Measurements from ENCODE around the gene ASTN2. TPM values are rescaled to one million over a fixed set of nuclear protein-coding genes. Genes with fewer than 3 reads are reported as not detected.

The ASTN2 gene
- total and polyA plus RNA-seq, 4 donors = 0.57 to 2.9 (median 1.4) TPM

DNA sequence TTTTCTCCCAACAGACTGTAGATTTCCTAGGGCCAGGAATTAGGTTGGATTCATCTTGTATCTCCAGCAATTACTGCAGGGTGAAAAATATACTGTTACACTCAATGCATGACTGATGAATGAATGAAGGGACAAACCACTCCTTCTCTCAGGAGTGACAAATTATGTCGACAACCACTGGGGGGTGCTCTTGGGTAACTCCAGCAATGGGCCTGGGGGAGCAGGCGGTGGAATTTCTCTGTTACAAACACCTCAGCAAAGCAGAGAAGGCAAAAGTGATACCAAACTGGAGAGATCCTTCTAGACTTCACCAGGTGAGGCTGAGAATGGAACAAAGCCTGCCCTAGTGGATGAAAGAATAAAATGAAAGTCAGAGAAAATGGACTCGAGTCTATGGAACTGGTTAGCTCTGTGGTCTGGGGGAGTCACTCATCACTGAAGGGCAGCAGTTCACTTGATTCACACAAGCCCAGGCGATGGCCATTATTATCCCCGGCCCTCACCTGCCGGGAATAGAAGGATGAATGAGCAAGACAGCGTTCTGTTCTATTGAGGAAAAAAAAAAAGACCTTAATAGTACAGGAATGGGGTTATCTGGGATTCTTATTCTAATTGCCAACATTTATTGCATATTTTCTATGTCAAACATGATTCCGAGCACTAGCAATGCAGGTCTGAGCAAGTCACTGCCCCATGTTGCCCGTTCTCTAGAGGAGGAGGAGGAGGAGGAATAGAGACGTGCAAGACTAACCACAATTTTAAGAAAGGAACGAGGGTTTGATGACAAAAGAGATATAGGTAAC is 341.1 kb downstream of the ASTN2 start:
- Histone ChIP-seq H3K9me3 (ENCODE audit: control insufficient read depth in 4 of 4, low read length in 3 of 4) (no peaks in the 10 kb centered on the region), H3K36me3 (ENCODE audit: control insufficient read depth in 4 of 4, insufficient read depth in 3 of 4, low read depth in 1 of 4, low read length in 3 of 4) (no peaks in the 10 kb centered on the region), H3K4me1 (ENCODE audit: control insufficient read depth in 4 of 4, insufficient read depth in 4 of 4, low read length in 3 of 4) (no peaks in the 10 kb centered on the region), H3K27ac (ENCODE audit: low read depth in 1 of 2, low read length in 2 of 2) (no peak overlapping the region), H3K4me3 (ENCODE audit: low read depth in 1 of 3, low read length in 3 of 3) (no peak overlapping the region), H3K9ac (ENCODE audit: low read depth in 1 of 2, low read length in 2 of 2) (no peak overlapping the region), H3K27me3 (ENCODE audit: control insufficient read depth in 4 of 4, insufficient read depth in 4 of 4, low read length in 3 of 4) (no peaks in the 10 kb centered on the region)
- TF ChIP-seq RAD21 (IDR thresholded peaks at IDR 0.05) (peak in 1 of 2 donors; percentile 56), NR2F2 (IDR thresholded peaks at IDR 0.05) (no peak)
- TF ChIP-seq, protein P1, sequence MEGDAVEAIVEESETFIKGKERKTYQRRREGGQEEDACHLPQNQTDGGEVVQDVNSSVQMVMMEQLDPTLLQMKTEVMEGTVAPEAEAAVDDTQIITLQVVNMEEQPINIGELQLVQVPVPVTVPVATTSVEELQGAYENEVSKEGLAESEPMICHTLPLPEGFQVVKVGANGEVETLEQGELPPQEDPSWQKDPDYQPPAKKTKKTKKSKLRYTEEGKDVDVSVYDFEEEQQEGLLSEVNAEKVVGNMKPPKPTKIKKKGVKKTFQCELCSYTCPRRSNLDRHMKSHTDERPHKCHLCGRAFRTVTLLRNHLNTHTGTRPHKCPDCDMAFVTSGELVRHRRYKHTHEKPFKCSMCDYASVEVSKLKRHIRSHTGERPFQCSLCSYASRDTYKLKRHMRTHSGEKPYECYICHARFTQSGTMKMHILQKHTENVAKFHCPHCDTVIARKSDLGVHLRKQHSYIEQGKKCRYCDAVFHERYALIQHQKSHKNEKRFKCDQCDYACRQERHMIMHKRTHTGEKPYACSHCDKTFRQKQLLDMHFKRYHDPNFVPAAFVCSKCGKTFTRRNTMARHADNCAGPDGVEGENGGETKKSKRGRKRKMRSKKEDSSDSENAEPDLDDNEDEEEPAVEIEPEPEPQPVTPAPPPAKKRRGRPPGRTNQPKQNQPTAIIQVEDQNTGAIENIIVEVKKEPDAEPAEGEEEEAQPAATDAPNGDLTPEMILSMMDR (IDR thresholded peaks at IDR 0.05; ENCODE audit: low read depth, low read length, missing input control) = peak; percentile 5
- no peak for DNase-seq (ENCODE audit: low spot score)
- 61% methylated on average over 11 of the region's 11 CpGs for WGBS

DNA sequence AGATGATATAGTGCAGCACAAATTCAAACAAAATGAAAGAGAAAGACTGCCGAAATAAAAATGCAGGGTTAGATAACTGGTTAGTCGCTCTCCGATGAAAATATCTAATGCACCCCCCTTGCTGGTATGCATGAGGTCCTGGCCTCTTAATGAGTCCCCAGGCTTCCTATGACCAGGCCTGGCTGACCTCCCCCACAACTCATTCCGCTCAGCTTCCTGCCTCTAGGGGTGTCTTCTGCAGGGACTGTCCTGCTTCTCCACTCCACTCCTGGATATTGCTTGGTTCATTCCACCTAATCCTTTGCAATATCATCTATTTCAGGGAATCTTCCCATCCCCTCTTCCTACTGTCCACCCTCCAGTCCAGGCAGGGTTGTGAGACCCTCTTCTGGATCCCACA is 341.8 kb downstream of the ASTN2 start:
- no peaks in the 10 kb centered on the region for H3K36me3 ChIP-seq (ENCODE audit: control insufficient read depth in 4 of 4, insufficient read depth in 3 of 4, low read depth in 1 of 4, low read length in 3 of 4)
- no peak for TF ChIP-seq FOXA1 (IDR thresholded peaks at IDR 0.05)
- TF ChIP-seq, protein P2, sequence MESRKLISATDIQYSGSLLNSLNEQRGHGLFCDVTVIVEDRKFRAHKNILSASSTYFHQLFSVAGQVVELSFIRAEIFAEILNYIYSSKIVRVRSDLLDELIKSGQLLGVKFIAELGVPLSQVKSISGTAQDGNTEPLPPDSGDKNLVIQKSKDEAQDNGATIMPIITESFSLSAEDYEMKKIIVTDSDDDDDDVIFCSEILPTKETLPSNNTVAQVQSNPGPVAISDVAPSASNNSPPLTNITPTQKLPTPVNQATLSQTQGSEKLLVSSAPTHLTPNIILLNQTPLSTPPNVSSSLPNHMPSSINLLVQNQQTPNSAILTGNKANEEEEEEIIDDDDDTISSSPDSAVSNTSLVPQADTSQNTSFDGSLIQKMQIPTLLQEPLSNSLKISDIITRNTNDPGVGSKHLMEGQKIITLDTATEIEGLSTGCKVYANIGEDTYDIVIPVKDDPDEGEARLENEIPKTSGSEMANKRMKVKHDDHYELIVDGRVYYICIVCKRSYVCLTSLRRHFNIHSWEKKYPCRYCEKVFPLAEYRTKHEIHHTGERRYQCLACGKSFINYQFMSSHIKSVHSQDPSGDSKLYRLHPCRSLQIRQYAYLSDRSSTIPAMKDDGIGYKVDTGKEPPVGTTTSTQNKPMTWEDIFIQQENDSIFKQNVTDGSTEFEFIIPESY (IDR thresholded peaks at IDR 0.05) = no peak
- no peak for TF ChIP-seq GABPA (IDR thresholded peaks at IDR 0.05 in 1 of 2, conservative IDR thresholded peaks at IDR 0.05 in 1 of 2)
- TF ChIP-seq, protein P3, sequence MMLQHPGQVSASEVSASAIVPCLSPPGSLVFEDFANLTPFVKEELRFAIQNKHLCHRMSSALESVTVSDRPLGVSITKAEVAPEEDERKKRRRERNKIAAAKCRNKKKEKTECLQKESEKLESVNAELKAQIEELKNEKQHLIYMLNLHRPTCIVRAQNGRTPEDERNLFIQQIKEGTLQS (IDR thresholded peaks at IDR 0.05) = no peak
- TF ChIP-seq EGR1 (IDR thresholded peaks at IDR 0.05; ENCODE audit: low read depth in 2 of 2) = no peak
- TF ChIP-seq SP1 (IDR thresholded peaks at IDR 0.05) = no peak
- TF ChIP-seq NR2F2 (IDR thresholded peaks at IDR 0.05) = no peak
- TF ChIP-seq, protein P4, sequence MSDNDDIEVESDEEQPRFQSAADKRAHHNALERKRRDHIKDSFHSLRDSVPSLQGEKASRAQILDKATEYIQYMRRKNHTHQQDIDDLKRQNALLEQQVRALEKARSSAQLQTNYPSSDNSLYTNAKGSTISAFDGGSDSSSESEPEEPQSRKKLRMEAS (IDR thresholded peaks at IDR 0.05) = no peak
- TF ChIP-seq YY1 (IDR thresholded peaks at IDR 0.05) = no peak
- TF ChIP-seq FOXA2 (IDR thresholded peaks at IDR 0.05) = no peak
- TF ChIP-seq RAD21 (IDR thresholded peaks at IDR 0.05) = no peak
- TF ChIP-seq, protein P5, sequence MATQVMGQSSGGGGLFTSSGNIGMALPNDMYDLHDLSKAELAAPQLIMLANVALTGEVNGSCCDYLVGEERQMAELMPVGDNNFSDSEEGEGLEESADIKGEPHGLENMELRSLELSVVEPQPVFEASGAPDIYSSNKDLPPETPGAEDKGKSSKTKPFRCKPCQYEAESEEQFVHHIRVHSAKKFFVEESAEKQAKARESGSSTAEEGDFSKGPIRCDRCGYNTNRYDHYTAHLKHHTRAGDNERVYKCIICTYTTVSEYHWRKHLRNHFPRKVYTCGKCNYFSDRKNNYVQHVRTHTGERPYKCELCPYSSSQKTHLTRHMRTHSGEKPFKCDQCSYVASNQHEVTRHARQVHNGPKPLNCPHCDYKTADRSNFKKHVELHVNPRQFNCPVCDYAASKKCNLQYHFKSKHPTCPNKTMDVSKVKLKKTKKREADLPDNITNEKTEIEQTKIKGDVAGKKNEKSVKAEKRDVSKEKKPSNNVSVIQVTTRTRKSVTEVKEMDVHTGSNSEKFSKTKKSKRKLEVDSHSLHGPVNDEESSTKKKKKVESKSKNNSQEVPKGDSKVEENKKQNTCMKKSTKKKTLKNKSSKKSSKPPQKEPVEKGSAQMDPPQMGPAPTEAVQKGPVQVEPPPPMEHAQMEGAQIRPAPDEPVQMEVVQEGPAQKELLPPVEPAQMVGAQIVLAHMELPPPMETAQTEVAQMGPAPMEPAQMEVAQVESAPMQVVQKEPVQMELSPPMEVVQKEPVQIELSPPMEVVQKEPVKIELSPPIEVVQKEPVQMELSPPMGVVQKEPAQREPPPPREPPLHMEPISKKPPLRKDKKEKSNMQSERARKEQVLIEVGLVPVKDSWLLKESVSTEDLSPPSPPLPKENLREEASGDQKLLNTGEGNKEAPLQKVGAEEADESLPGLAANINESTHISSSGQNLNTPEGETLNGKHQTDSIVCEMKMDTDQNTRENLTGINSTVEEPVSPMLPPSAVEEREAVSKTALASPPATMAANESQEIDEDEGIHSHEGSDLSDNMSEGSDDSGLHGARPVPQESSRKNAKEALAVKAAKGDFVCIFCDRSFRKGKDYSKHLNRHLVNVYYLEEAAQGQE (IDR thresholded peaks at IDR 0.05) = no peak
- no peak for TF ChIP-seq JUND (IDR thresholded peaks at IDR 0.05)
- TF ChIP-seq HNF4G (IDR thresholded peaks at IDR 0.05) = no peak
- TF ChIP-seq TAF1 (conservative IDR thresholded peaks at IDR 0.05) = no peak
- no peak for TF ChIP-seq RXRA (IDR thresholded peaks at IDR 0.05)
- TF ChIP-seq HNF4A (conservative IDR thresholded peaks at IDR 0.05) = no peak
- TF ChIP-seq, protein P1 (IDR thresholded peaks at IDR 0.05; ENCODE audit: low read depth, low read length, missing input control) = no peak
- no peak overlapping the region for H3K27ac ChIP-seq (ENCODE audit: low read depth in 1 of 2, low read length in 2 of 2)
- H3K9me3 ChIP-seq (ENCODE audit: control insufficient read depth in 4 of 4, low read length in 3 of 4) = no peaks in the 10 kb centered on the region
- no peaks in the 10 kb centered on the region for H3K4me1 ChIP-seq (ENCODE audit: control insufficient read depth in 4 of 4, insufficient read depth in 4 of 4, low read length in 3 of 4)
- WGBS = 75% methylated on average over 4 of the region's 4 CpGs
- no peaks in the 10 kb centered on the region for H3K27me3 ChIP-seq (ENCODE audit: control insufficient read depth in 4 of 4, insufficient read depth in 4 of 4, low read length in 3 of 4)
- H3K4me3 ChIP-seq (ENCODE audit: low read depth in 1 of 3, low read length in 3 of 3) = no peak overlapping the region
- H3K9ac ChIP-seq (ENCODE audit: low read depth in 1 of 2, low read length in 2 of 2) = no peak overlapping the region
- no peak for DNase-seq (ENCODE audit: low spot score)

Measured in liver (tissue), 9 donors.